Measurements from ENCODE around the gene PCDHGC5. TPM values are rescaled to one million over a fixed set of nuclear protein-coding genes. Genes with fewer than 3 reads are reported as not detected.
A peak's percentile ranks its signal among the peaks of the same experiment; 100 is the strongest.

Gene PCDHGC5
- total and polyA plus RNA-seq, 2 experiments from 2014 or later: 1.8 to 2.2 TPM

DNA sequence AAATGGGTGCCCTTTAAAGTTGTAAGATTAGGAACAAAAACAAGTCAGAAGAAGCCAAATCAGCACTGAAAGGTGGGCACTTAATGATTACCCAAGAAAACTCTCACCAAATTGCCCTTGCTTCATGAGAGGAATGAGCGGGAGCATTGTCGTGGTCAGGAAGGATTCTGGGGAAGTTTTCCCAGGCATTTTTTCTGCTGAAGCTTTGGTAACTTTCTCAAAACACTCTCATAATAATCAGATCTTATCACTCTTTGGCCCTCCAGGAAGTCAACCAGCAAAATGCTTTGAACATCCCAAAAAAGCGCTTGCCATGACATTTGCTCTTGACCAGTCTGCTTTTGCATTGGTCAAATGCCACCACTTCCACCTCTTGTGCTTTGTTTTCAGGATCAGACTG, 23.5 kb upstream of the PCDHGC5 start:
- no peak overlapping the region for H3K27ac ChIP-seq
- DNase-seq: peak; percentile 24
- no peaks in the 10 kb centered on the region for H3K27me3 ChIP-seq (replicated peaks; ENCODE audit: insufficient read depth)
- H3K9ac ChIP-seq: no peak overlapping the region
- H3K4me2 ChIP-seq (ENCODE audit: unreplicated experiment): no peak overlapping the region
- TF ChIP-seq EZH2 (IDR thresholded peaks at IDR 0.05; ENCODE audit: insufficient read depth, poor library complexity, severe bottlenecking): no peak
- no peaks in the 10 kb centered on the region for H3K36me3 ChIP-seq (ENCODE audit: low read depth)
- no peak overlapping the region for H3K4me3 ChIP-seq
- H3K4me1 ChIP-seq (ENCODE audit: insufficient read depth): no peaks in the 10 kb centered on the region
- 93 to 100% methylated on average over 3 of the region's 3 CpGs for WGBS, 2 experiments (ENCODE audit: low coverage in 1 of 2, low lambda C conversion rate in 2 of 2, missing lambda C conversion rate in 2 of 2)
- in situ Hi-C loops (cut with MboI): no loop called here
- H3K9me2 ChIP-seq (ENCODE audit: insufficient read depth): no peaks in the 10 kb centered on the region
- H2AFZ ChIP-seq: no peak overlapping the region
- H4K20me1 ChIP-seq (ENCODE audit: insufficient read depth): no peaks in the 10 kb centered on the region
- H3F3A ChIP-seq (ENCODE audit: insufficient read depth): no peaks in the 10 kb centered on the region
- no peaks in the 10 kb centered on the region for H3K9me3 ChIP-seq (ENCODE audit: low read depth)
- peaks cover 56% of the 10 kb centered on the region for H3K79me2 ChIP-seq (ENCODE audit: insufficient read depth)

DNA sequence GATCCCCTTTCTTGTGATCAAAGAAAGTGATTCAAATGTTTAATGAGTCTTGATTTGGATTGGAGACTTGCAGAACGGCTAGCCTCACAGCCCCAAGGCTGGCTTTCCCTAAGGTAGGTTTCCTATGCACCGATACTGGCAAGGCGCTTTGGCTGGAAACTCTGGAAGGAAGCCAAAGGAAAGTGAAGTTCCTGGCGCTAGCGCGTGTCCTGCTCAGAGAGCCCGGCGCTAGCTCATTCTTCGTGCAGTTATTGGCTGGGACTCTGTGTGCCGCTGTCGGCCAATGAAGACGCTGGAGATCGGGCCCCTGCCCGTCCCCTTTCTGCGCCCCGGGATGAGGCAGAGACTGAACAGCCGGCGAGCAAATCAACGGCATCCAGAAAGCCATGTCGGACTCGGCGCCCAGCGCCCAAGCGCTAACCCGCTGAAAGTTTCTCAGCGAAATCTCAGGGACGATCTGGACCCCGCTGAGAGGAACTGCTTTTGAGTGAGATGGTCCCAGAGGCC, 13.2 kb upstream of the PCDHGC5 start, which contains the start of gene PCDHGC3:
TSS of gene PCDHGC3 (plus strand) at position 342 of the 507 bp plus-strand sequence. CDS start at position 493, 151 bp downstream.
- in situ Hi-C loops (cut with MboI): no loop called here

DNA sequence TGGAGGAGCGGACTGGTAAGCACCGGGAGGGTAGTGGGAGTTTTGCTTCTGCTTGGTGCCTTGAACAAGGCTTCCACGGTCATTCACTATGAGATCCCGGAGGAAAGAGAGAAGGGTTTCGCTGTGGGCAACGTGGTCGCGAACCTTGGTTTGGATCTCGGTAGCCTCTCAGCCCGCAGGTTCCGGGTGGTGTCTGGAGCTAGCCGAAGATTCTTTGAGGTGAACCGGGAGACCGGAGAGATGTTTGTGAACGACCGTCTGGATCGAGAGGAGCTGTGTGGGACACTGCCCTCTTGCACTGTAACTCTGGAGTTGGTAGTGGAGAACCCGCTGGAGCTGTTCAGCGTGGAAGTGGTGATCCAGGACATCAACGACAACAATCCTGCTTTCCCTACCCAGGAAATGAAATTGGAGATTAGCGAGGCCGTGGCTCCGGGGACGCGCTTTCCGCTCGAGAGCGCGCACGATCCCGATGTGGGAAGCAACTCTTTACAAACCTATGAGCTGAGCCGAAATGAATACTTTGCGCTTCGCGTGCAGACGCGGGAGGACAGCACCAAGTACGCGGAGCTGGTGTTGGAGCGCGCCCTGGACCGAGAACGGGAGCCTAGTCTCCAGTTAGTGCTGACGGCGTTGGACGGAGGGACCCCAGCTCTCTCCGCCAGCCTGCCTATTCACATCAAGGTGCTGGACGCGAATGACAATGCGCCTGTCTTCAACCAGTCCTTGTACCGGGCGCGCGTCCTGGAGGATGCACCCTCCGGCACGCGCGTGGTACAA, 12.6 kb upstream of the PCDHGC5 start:
- Histone ChIP-seq H3K4me1 (ENCODE audit: insufficient read depth) (peaks cover 29% of the 10 kb centered on the region), H2AFZ (peak overlapping the region; percentile 73), H3K27me3 (replicated peaks; ENCODE audit: insufficient read depth) (no peaks in the 10 kb centered on the region), H4K20me1 (ENCODE audit: insufficient read depth) (peaks cover 9% of the 10 kb centered on the region; the same call in 1 of the 2 replicates), H3K9me3 (ENCODE audit: low read depth) (no peaks in the 10 kb centered on the region), H3K4me3 (peak overlapping the region; percentile 88), H3K9ac (peak overlapping the region; percentile 84), H3K9me2 (ENCODE audit: insufficient read depth) (no peaks in the 10 kb centered on the region), H3F3A (ENCODE audit: insufficient read depth) (peaks cover 47% of the 10 kb centered on the region), H3K36me3 (ENCODE audit: low read depth) (no peaks in the 10 kb centered on the region; the same call in 1 of the 2 replicates), H3K4me2 (ENCODE audit: unreplicated experiment) (peak overlapping the region; percentile 93), H3K79me2 (ENCODE audit: insufficient read depth) (peaks cover 58% of the 10 kb centered on the region), H3K27ac (peak overlapping the region; percentile 76)
- TF ChIP-seq EZH2phosphoT487 (IDR thresholded peaks at IDR 0.05; ENCODE audit: insufficient read depth, low read depth) (no peak), EZH2 (IDR thresholded peaks at IDR 0.05; ENCODE audit: insufficient read depth, poor library complexity, severe bottlenecking) (no peak)
- 0% methylated on average over 57 to 58 of the region's 58 CpGs for WGBS, 2 experiments (ENCODE audit: low coverage in 1 of 2, low lambda C conversion rate in 2 of 2, missing lambda C conversion rate in 2 of 2)
- in situ Hi-C loops (cut with MboI): no loop called here
- peak; percentile 89 for DNase-seq

More for the DNA sequence above, 13.2 kb upstream of the PCDHGC5 start, which contains the start of gene PCDHGC3:
- Histone ChIP-seq H3K9me3 (ENCODE audit: low read depth) (no peaks in the 10 kb centered on the region), H3K4me3 (peak within 1 kb of the TSS; percentile 88), H3K79me2 (ENCODE audit: insufficient read depth) (peaks cover 53% of the 10 kb centered on the region), H3K27ac (peak within 1 kb of the TSS; percentile 76), H3F3A (ENCODE audit: insufficient read depth) (peaks cover 47% of the 10 kb centered on the region), H4K20me1 (ENCODE audit: insufficient read depth) (peaks cover 6% of the 10 kb centered on the region; the same call in 1 of the 2 replicates), H2AFZ (peak within 1 kb of the TSS; percentile 73), H3K4me2 (ENCODE audit: unreplicated experiment) (peak within 1 kb of the TSS; percentile 93), H3K27me3 (replicated peaks; ENCODE audit: insufficient read depth) (no peaks in the 10 kb centered on the region), H3K36me3 (ENCODE audit: low read depth) (no peaks in the 10 kb centered on the region; the same call in 1 of the 2 replicates), H3K9me2 (ENCODE audit: insufficient read depth) (no peaks in the 10 kb centered on the region), H3K9ac (peak within 1 kb of the TSS; percentile 84), H3K4me1 (ENCODE audit: insufficient read depth) (peaks cover 29% of the 10 kb centered on the region)
- TF ChIP-seq EZH2phosphoT487 (IDR thresholded peaks at IDR 0.05; ENCODE audit: insufficient read depth, low read depth): no peak
- TF ChIP-seq EZH2 (IDR thresholded peaks at IDR 0.05; ENCODE audit: insufficient read depth, poor library complexity, severe bottlenecking): no peak
- WGBS, 2 experiments (ENCODE audit: low coverage in 1 of 2, low lambda C conversion rate in 2 of 2, missing lambda C conversion rate in 2 of 2): 1 to 2% methylated on average over 28 of the region's 28 CpGs
- peak; percentile 98 for DNase-seq

DNA sequence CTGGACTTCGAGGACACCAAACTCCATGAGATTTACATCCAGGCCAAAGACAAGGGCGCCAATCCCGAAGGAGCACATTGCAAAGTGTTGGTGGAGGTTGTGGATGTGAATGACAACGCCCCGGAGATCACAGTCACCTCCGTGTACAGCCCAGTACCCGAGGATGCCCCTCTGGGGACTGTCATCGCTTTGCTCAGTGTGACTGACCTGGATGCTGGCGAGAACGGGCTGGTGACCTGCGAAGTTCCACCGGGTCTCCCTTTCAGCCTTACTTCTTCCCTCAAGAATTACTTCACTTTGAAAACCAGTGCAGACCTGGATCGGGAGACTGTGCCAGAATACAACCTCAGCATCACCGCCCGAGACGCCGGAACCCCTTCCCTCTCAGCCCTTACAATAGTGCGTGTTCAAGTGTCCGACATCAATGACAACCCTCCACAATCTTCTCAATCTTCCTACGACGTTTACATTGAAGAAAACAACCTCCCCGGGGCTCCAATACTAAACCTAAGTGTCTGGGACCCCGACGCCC, 11.8 kb upstream of the PCDHGC5 start:
- in situ Hi-C loops (cut with MboI): no loop called here
- Histone ChIP-seq H2AFZ (no peak overlapping the region), H3K9me2 (ENCODE audit: insufficient read depth) (no peaks in the 10 kb centered on the region), H3K4me3 (peak overlapping the region; percentile 88), H3K9ac (peak overlapping the region; percentile 84), H3K4me2 (ENCODE audit: unreplicated experiment) (peak overlapping the region; percentile 93), H3K27me3 (replicated peaks; ENCODE audit: insufficient read depth) (no peaks in the 10 kb centered on the region), H3K9me3 (ENCODE audit: low read depth) (no peaks in the 10 kb centered on the region), H3F3A (ENCODE audit: insufficient read depth) (peaks cover 47% of the 10 kb centered on the region), H3K4me1 (ENCODE audit: insufficient read depth) (peaks cover 29% of the 10 kb centered on the region), H3K36me3 (ENCODE audit: low read depth) (no peaks in the 10 kb centered on the region; the same call in 1 of the 2 replicates), H3K79me2 (ENCODE audit: insufficient read depth) (peaks cover 58% of the 10 kb centered on the region), H4K20me1 (ENCODE audit: insufficient read depth) (peaks cover 9% of the 10 kb centered on the region; the same call in 1 of the 2 replicates), H3K27ac (peak overlapping the region; percentile 76)
- WGBS, 2 experiments (ENCODE audit: low coverage in 1 of 2, low lambda C conversion rate in 2 of 2, missing lambda C conversion rate in 2 of 2): 5 to 8% methylated on average over 24 of the region's 24 CpGs
- TF ChIP-seq EZH2phosphoT487 (IDR thresholded peaks at IDR 0.05; ENCODE audit: insufficient read depth, low read depth) (no peak), EZH2 (IDR thresholded peaks at IDR 0.05; ENCODE audit: insufficient read depth, poor library complexity, severe bottlenecking) (no peak)
- peak; percentile 33 for DNase-seq
